ENCODE measurements around the gene DOK6.

The DOK6 gene

DNA sequence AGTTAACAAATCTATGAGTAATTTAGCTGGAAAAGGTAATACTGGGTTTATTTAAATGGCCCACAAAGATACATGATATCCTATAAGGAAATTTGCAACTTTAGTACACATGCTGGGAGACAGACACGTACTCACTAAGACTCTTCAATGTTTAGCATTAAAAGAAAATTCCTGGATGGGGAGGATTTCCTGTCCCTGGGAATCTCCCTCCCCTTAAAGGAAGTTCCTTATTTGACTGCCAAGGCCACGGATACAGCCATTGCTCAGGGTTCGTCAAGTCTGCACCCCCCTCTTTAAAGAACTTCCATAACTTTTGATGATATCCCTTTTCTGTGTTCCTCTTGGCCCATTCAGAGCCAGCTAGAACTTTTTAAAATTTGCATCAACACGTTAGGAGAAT, 279.4 kb downstream of the DOK6 start:
- DNase-seq (ENCODE audit: low read depth in 3 of 3, low spot score in 1 of 3) = no peak

DNA sequence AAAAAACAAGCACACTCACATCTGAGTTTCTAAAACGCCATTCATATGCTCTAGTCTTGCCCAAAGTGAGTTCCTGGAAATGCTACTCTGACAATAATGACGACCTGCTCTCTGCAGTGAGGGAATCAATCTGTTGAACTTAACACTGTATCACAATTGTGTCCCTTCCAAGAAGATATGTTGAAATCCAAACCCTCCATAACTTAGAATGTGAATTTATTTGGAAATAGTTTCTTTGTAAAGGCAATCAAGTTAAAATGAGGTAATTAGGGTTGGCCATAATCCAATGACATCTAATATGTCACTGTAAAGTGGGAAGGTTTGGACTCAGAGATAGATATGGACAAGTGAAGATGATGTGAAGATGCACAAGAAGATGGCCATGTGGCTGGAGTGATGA, 282.5 kb downstream of the DOK6 start:
- DNase-seq (ENCODE audit: low read depth in 3 of 3, low spot score in 1 of 3) = no peak

DNA sequence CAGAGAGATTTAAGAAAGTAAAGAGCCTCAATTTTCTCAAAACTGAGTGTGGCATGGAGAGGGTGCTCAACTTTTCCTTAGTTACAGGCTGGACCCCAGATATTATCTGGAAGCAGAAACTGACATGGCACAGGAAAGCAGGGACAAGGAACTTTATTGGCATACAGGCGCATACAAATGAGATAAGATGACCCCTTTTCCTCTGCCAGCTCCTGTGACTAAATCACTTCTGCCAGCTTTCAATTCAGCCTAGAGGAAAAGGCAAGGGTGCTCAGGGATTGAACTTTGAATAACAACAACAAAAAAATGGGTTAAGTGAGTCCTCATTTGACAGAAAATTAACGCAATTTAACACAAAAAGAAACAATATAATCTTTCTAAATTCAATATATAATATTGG, 284.1 kb downstream of the DOK6 start:
- DNase-seq (ENCODE audit: low read depth in 3 of 3, low spot score in 1 of 3) = no peak

GRCh38 chr18:69686861-69687260, 286.2 kb downstream of the DOK6 start:
- no peak for DNase-seq (ENCODE audit: low read depth in 3 of 3, low spot score in 1 of 3)

GRCh38 chr18:69689121-69689759, 288.6 kb downstream of the DOK6 start:
- DNase-seq (ENCODE audit: low read depth in 3 of 3, low spot score in 1 of 3) = no peak

DNA sequence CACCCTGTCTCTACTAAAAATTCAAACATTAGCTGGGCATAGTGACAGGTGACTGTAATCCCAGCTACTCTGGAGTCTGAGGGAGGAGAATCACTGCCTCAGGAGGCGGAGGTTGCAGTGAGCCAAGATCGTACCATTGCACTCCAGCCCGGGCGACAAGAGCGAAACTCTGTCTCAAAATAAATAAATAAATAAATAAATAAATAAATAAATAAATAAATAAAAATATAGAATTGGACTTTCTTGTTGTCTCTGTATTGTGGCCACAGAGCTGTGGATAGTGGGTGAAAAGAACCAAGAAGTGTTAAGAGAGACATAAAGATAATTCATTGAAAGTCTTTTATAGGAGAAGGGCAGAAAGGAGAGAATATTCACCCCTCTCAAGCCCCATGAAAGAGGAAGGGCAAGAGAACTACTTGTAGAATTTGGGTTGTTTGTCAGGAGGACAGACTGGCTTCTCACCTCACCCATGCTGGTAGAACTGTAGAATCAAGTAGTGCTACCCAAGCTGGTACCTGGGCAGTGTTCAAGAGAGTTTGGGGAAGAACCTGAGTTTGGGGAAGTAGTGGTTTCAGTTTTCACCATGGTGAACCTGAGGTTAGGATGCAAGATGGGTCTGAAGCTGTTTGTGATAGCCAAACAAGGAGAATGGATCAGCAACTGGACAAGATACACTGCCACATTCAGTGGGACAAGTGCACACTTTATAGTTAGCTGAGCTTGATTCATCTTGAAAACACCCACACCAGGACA, 290.5 kb downstream of the DOK6 start:
- no peak for DNase-seq (ENCODE audit: low read depth in 3 of 3, low spot score in 1 of 3)

DNA sequence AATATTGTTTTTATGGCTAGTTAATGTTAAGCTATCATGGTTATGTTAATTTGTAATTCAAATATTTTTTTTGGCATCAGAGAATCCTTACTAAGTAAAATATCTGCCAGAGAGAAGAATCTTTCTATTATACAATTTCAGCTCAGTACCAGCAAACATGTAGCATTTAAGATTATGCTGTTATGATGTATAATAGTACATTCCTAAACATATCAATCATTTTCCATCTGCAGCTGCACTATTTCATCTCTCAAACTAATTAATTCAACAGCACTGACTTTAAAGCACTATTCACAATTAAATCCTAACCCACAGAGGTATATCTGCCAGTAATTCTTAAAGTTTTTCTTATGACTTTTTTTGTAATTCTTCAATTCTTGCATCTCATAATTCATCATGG, 296.4 kb downstream of the DOK6 start:
- no peak for DNase-seq (ENCODE audit: low read depth in 3 of 3, low spot score in 1 of 3)

DNA sequence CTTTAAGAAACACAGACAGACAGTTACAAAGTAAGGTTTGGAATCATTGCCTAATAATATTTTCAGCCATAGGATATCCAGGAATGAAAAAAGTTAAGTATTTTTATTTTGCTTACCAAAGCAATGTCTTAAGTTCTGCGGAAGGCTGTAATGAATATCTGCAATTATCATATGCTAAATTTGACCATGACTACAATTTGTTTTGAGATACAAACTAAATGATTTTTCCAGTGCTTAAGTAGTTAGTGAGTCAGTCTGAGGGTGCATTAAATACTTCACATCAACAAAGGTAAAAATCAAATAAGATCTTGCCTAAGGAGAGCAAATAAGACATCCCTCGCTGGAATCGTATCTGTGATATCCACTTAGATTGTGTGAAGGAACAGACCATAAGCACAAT, 297.0 kb downstream of the DOK6 start:
- DNase-seq (ENCODE audit: low read depth in 3 of 3, low spot score in 1 of 3) = no peak

DNA sequence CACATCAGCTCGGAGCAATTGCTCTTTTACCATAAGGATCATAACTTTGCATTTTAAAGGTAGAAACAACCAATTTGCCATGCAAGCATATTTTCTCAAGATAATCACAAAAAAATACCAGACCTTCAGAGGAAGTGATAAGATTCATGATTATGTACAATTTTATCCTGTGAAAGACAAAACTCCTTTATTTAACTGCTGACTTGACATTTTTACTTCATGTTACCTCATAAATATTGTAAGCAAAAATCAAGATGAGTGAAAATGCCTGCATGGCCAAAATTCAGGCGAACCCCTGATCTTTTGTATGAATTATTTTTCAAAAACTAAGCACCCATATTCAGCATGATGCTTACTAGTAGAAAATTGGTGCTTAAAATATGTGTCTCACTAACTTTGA, 300.6 kb downstream of the DOK6 start:
- no peak for DNase-seq (ENCODE audit: low read depth in 3 of 3, low spot score in 1 of 3)

GRCh38 chr18:69703461-69703860, 302.8 kb downstream of the DOK6 start:
- no peak for DNase-seq (ENCODE audit: low read depth in 3 of 3, low spot score in 1 of 3)

DNA sequence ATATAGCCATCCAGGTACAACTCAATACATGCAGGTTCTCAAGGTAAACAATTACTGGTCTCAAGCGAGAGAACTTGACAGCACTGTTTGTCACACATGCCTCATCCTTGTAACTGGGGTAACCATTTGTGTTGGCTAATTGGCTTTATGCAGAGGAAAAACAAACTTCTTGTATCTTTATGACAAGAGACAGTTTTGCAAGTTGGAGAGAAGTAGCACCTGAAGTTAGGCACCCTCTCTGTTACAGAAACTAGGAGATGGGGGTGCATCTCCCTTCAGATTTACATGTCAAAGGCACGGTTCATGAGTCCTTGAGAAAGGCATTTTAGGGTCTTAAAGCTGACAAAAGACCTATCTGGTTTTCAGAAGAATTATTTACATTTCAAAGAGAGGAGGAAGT, 305.3 kb downstream of the DOK6 start:
- no peak for DNase-seq (ENCODE audit: low read depth in 3 of 3, low spot score in 1 of 3)

DNA sequence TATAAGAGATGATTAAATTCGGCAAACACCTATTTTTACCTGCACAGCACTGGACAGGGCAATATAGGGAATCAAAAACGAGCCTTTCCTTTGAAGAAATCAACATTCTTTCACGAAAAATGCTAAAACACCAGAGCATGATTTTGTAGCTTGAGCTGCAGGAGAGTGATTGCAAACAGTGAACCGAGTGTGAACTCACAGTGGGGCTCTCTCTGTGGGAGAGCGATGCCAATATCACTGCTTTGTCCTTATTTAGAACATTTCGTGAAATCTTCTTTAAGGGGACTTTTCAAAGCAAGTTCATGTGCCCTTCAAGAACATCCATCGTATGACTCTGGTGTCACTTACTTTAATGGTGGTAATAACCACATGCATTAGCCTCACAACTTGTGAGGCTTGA, 308.2 kb downstream of the DOK6 start:
- DNase-seq (ENCODE audit: low read depth in 3 of 3, low spot score in 1 of 3) = no peak

DNA sequence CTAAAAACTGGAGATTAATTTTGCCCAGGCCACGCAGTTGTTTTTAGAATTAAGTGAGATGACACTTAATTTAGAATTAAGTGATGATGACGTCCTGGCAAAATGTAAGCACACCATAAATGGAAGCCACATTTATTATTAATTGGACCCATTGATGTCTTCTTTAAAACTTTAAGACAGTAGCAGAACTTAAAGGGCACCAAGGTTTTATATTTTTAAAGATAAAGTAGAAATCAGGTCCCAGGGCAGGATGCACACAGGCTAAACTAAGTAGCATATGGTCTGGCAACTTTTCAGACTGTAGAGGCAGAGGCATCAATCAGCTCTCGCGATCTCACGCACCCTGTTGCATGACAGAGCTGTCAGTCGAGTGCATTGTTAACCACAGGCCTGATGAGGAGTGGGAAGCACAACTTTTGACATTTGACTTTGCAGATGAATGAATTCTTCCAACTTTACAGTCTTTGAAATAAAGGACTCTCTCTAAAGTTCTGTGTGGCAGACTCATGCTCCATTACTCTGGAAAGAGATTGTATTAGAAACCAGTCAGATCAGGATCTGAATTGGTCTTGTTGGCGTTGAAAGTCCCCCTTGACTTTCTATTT, 314.6 kb downstream of the DOK6 start:
- no peak for DNase-seq (ENCODE audit: low read depth in 3 of 3, low spot score in 1 of 3)

DNA sequence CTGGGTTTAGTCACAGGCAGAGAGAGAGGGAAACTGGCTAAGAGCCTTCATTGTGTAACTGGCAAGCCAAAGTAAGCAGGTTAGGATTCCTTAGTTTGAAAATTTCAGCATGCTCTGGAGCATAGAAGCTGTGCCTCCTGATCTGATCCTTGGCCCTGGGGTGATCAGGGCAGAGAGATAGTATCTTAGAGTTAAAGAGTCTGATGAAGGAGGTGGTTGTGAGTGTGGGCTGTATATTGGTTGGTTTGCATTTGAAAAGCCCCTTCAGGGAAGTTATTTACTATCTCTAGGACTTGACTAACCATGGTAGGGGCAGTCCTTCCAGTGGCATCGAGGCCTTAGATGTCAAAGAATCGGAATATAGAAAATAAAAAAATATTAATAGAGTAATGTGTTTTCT, 316.9 kb downstream of the DOK6 start:
- DNase-seq (ENCODE audit: low read depth in 3 of 3, low spot score in 1 of 3) = no peak

DNA sequence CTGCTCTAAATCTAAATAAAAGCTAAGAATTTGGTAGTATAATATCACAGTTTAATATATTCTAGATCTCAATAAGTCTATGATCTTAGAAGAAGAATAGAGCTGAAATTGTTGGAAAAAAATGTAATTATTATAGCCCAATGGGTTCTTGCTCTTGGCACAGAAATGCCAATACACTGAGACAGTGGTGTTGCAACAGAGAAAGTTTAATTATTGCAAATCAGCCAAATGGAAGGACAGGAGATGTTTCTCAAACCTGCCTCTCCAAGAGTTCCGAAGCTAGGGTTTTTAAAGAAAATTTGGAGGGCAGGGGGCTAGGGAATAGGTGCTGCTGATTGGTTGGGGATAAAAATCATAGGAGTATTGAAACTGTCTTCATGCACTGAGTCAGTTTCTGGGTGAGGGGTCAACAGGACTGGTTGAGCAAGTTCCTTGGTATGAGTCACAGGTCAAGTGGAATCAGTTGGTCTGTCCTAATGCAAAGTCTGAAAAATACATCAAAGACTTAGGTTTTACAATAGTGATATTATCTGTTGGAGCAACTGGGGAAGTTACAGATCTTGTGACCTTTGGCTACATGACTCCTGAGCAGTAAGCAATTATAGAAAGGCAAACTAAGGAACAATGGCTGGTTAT, 318.3 kb downstream of the DOK6 start:
- DNase-seq (ENCODE audit: low read depth in 3 of 3, low spot score in 1 of 3) = no peak

GRCh38 chr18:69720422-69720821, 319.7 kb downstream of the DOK6 start:
- no peak for DNase-seq (ENCODE audit: low read depth in 3 of 3, low spot score in 1 of 3)

- no peak for DNase-seq (ENCODE audit: low read depth in 3 of 3, low spot score in 1 of 3)
Observed at GRCh38 chr18:69723434-69723833, 322.7 kb downstream of the DOK6 start.

DNA sequence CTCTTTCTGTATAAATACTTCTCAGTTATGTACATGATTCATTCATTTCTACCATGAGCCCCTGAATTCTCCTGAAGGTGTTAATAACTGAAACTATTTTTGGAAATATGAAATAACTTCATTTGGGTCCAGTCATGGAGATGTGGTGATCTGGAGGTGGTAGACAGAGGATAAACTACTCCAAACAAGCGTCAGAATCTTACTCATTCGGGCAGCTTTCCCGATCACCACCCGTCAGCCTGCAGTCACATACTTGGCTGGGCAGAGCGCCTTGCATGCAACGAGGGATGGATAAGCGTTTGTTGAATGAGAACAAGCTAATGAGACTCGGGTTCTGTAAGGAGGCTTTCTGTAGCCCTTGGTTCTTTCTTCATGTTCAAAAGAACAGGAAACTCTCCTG, 324.3 kb downstream of the DOK6 start:
- no peak for DNase-seq (ENCODE audit: low read depth in 3 of 3, low spot score in 1 of 3)

DNA sequence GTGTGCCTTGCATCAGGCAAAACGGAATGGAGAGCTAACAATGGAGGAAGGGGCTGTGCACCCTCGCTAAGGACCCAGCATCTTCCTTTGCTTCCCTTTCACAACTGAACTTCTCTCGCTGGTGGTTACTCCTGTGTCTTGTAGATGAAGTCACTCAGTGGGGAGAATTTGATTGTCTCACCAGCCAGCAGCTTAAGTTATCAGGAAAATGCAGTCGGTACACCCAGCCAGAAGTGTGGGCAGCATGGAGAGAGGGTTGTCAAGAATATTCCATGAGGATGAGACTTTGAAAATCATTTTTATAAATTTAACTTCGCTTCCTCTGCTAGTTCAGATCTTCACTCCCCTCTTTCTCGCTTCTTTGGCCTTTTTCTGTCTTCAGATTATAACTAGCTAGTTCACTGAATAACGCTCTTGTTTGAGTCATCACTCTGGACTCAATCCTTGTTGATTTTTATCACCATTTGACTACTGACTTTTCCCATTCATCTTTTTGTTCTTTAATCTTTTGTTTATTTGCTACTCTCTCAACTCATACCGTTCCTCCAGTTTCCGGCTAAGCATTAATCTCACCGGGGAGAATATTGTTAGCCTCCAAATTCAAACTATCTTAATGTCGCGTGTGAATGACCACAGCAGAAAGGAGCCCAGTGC, 325.3 kb downstream of the DOK6 start:
- no peak for DNase-seq (ENCODE audit: low read depth in 3 of 3, low spot score in 1 of 3)

DNA sequence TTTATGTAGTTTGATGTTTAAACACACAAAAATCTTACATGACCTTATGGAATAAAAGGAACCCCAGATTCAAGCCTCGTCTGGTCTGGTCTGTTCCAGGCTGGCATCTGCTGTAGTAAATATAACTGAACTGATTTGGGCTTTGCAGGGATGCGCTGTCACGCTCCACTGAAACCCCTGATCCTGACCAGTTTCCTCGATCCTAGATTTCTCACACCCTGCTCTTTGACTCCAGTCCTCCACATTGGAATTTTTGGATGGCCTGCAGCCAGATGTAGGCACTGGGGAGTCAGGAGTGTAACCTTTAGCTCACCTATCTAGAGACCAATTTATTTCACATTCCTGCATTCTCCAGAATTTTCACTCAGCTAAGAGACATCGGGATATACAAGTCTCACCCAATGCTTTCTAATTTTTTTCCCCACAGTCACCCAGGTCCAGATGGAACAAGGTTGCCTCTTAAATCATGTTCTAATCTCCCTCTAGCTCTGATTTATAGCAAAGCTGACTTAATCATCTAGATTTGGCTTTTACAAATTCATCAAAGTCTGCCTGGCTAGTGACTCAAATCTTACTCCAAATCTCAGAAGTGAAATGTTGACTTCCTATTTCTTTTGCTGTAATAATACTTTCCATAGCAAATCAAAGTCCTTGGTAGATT, 327.4 kb downstream of the DOK6 start:
- DNase-seq (ENCODE audit: low read depth in 3 of 3, low spot score in 1 of 3) = no peak

DNA sequence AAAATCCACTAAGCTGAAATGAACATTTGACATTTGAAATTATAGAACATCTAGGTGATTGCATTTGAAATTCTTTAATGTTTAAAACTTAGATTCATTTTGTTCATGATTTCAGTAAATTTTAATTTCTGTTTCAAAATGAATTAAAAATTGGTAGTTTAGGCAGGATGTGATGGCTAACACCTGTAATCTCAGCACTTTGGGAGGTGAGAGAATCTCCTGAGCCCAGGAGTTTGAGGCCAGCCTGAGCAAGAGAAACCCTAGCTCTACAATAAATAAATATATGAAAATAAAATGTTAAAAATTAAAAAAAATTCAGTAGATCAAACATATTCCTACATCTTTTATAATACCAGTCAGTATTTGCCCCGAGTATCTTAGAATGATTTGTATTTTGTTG, 330.0 kb downstream of the DOK6 start:
- DNase-seq (ENCODE audit: low read depth in 3 of 3, low spot score in 1 of 3) = no peak
